GM20000 (cell line): ENCODE data around the gene CENPO.

Experiments
- DNase-seq: peaks from one replicate; pipeline ENCODE4 v3.0.0; 2012; ENCODE audit warnings: low spot score
- CTCF ChIP-seq: IDR thresholded peaks from 2 replicates; pipeline ENCODE4 v1.5.1; 2012; ENCODE audit warnings: mild to moderate bottlenecking, control low read depth; ENCODE audit errors: extremely low read depth, missing control alignments

Gene CENPO

GRCh38 chr2:24768601-24769000, 24.6 kb upstream of the CENPO start:
- no peak for DNase-seq
- TF ChIP-seq CTCF = no peak

- DNase-seq = no peak
- no peak for TF ChIP-seq CTCF
Measured at GRCh38 chr2:24771061-24771460, 22.2 kb upstream of the CENPO start.

- no peak for TF ChIP-seq CTCF
- no peak for DNase-seq
Measured at GRCh38 chr2:24771764-24772586, 21.2 kb upstream of the CENPO start.

GRCh38 chr2:24774373-24774772, 18.9 kb upstream of the CENPO start:
- TF ChIP-seq CTCF = no peak

GRCh38 chr2:24779116-24779515, 14.1 kb upstream of the CENPO start:
- TF ChIP-seq CTCF = no peak
- DNase-seq = no peak

More at GRCh38 chr2:24774373-24774772, 18.9 kb upstream of the CENPO start:
- DNase-seq = no peak

- TF ChIP-seq CTCF = no peak
- no peak for DNase-seq
Measured at GRCh38 chr2:24783641-24784040, 9.6 kb upstream of the CENPO start.

- peak; percentile 34 for DNase-seq
- TF ChIP-seq CTCF = no peak
Measured at GRCh38 chr2:24785671-24786321, 7.4 kb upstream of the CENPO start.
